Stimulated activated CD4-positive, alpha-beta T cell treated with anti-CD3 and anti-CD28 coated beads, TNF-alpha, amount 100 ng/mL, for 24 hours (primary cell): Measurements from ENCODE around the gene FBXL19.

Experiments
- DNase-seq, 3 experiments: peaks; one replicate each; pipeline ENCODE4 v3.0.0-alpha.2; 2020; ENCODE audit warnings: low read depth in 3 of 3

FBXL19 gene

GRCh38 chr16:30964574-30965226 lies 41.3 kb downstream of the FBXL19 start:
- no peak for DNase-seq

GRCh38 chr16:30965436-30965835 lies 42.1 kb downstream of the FBXL19 start:
- no peak for DNase-seq

GRCh38 chr16:30966033-30966619 lies 42.8 kb downstream of the FBXL19 start:
- DNase-seq = no peak

- no peak for DNase-seq
Observed at GRCh38 chr16:30967795-30968194, 44.4 kb downstream of the FBXL19 start.

- no peak for DNase-seq
Observed at GRCh38 chr16:30969246-30969842, 46.0 kb downstream of the FBXL19 start.

GRCh38 chr16:30971298-30971697 lies 47.9 kb downstream of the FBXL19 start:
- DNase-seq = no peak

GRCh38 chr16:30972872-30973271 lies 49.5 kb downstream of the FBXL19 start:
- DNase-seq = no peak

GRCh38 chr16:30974348-30974747 lies 51.0 kb downstream of the FBXL19 start:
- DNase-seq = no peak

GRCh38 chr16:30976486-30976885 lies 53.1 kb downstream of the FBXL19 start:
- no peak for DNase-seq

- no peak for DNase-seq
Observed at GRCh38 chr16:30977502-30977901, 54.1 kb downstream of the FBXL19 start.

GRCh38 chr16:30979170-30980022 lies 56.0 kb downstream of the FBXL19 start:
- no peak for DNase-seq

GRCh38 chr16:30980023-30980371 lies 56.6 kb downstream of the FBXL19 start:
- no peak for DNase-seq

- no peak for DNase-seq
Observed at GRCh38 chr16:30980434-30980833, 57.1 kb downstream of the FBXL19 start.

GRCh38 chr16:30980959-30981358 lies 57.6 kb downstream of the FBXL19 start:
- no peak for DNase-seq

GRCh38 chr16:30982548-30983288 lies 59.3 kb downstream of the FBXL19 start:
- no peak for DNase-seq

GRCh38 chr16:30983289-30983889 lies 60.0 kb downstream of the FBXL19 start:
- no peak for DNase-seq

GRCh38 chr16:30983898-30984610 lies 60.7 kb downstream of the FBXL19 start:
- no peak for DNase-seq

- DNase-seq = peak; percentile 62 to 79 (median 72)
Observed at GRCh38 chr16:30984669-30985400, 61.5 kb downstream of the FBXL19 start, which contains the start of gene HSD3B7. TSS of gene HSD3B7 (plus strand) at chr16:30985207. CDS start at chr16:30985659, 452 bp downstream.

- no peak for DNase-seq
Observed at GRCh38 chr16:30985401-30986128, 62.2 kb downstream of the FBXL19 start.
